NCI-H345 treated with DMSO at 0.1 percent for 48 hours (cell line): Measurements from ENCODE around the gene MAPKAP1.

Experiments used
- DNase-seq: peaks from one replicate; lab custom pipeline; 2025; ENCODE audit not compliant: unreplicated experiment; lab: John Stamatoyannopoulos, UW

The MAPKAP1 gene

GRCh38 chr9:125646217-125646616 is 60.8 kb downstream of the MAPKAP1 start:
- no peak for DNase-seq

DNA sequence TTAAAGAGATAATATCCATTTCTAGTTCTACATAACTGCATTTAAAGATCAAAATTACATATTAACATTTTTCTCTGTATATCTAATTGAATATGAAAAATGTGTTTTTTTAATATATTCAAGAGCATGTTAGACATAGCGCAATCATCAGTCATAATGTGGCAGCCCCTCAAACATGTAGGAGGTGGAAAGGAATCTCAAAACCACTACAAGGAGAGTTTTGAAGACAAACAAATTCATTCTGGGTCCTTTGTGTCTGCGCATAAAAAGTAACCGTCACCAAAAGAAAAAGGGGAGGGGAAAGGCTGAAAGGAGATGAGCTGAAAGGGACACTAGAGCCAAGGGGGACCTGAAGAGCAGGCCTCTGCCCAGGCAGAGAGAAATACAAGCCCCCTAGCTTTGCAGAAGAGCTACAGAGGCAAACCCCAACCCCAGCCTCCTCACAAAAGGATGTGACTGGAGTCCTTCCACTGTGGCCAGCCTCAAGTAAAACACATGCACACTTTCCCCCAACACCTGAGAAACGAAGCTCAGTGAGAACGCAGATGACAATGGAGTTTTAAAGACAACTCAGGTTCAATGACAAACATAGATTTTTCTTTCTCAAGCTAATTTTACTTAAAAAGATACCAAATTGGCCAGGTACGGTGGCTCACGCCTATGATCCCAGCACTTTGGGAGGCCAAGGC is 62.0 kb downstream of the MAPKAP1 start:
- no peak for DNase-seq

DNA sequence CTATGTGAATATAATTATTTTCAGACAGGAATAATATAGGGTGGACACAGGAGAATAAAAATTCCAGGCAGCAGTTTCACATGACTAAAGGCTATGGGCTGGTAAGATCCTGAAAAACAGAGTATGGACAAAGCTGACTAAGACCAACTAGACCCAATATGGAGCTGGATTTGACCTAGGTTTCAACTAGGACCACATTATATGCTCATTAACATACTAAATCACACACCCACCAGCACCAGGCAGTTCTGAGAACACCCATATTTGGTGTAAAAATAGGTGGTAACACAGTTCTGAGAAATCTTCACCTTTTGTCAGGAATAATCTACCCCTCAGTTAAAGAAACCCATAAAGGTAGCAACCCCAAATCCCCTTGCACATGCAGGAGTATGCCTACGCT is 64.7 kb downstream of the MAPKAP1 start:
- no peak for DNase-seq

DNA sequence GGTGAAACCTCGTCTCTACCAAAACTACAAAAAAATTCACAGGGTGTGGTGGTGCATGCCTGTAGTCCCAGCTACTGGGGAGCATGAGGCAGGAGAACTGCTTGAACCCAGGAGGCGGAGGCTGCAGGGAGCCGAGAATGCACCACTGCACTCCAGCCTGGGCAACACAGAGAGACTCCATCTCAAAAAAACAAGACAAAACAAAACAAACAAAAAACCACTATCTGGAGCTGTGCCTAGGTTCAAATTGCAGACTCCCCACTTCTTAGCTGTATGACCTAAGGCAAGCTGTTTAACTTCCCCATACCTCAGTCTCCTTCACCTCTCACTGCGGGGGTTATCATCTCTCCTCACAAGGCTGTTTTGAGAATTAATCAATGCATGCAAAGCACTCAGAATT is 68.0 kb downstream of the MAPKAP1 start:
- no peak for DNase-seq

- no peak for DNase-seq
Measured at GRCh38 chr9:125638239-125639045, 68.6 kb downstream of the MAPKAP1 start.

GRCh38 chr9:125637241-125637640 is 69.8 kb downstream of the MAPKAP1 start:
- no peak for DNase-seq

GRCh38 chr9:125635888-125636287 is 71.1 kb downstream of the MAPKAP1 start:
- DNase-seq, result no peak

DNA sequence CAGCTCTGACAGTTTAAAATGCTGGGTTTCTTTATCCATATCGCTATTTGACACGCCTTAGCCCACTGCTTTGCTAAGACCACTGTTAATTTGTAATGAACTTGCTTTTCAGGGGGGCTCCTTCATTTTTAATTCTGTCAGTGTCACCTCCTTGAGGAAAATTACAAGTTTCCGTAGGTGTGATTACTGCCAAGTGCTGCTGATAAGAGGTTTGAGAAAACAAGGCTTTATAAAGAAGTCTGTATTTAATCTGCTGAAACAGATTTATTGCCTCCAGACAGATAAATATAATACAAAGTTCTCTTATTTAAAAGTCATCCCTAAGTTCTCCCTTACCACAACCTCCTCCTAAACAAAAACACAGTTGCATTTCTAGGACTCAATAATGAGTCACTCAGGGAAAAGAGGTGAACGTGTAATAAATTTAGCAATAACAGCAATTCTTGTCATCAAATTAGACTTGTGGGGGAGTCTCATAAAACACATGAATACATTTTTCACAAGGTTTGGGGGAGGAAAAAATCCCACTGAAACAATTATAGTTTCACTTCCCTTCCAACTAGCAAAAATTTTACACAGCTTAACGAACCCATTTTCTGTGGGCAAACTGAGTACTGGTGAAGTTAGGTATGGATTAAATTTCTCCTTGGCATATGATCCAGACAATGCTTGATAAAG is 72.8 kb downstream of the MAPKAP1 start:
- DNase-seq, result no peak

- DNase-seq, result no peak
Measured at GRCh38 chr9:125633116-125633745, 73.8 kb downstream of the MAPKAP1 start.

- DNase-seq, result peak; percentile 72
Measured at GRCh38 chr9:125632321-125633115, 74.5 kb downstream of the MAPKAP1 start.

- DNase-seq, result no peak
Measured at GRCh38 chr9:125631391-125632085, 75.5 kb downstream of the MAPKAP1 start.

DNA sequence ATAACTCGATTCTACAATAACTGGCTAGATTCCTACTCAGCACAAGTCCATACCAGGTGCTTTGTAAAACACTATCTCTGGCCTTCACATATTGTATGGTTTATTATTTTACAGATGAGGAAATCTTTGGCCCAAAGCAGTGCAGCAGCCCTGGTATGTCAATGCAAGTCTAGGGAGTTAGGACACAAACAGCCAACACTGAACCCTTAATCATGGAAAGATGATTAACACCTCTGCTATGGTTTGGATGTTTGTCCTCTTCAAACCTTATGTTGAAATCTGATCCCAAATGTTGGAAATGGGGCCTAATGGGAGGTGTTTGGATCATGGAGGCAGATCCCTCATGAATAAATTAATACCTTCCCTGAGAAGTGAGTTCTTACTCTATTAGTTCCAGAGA is 76.6 kb downstream of the MAPKAP1 start:
- no peak for DNase-seq

DNA sequence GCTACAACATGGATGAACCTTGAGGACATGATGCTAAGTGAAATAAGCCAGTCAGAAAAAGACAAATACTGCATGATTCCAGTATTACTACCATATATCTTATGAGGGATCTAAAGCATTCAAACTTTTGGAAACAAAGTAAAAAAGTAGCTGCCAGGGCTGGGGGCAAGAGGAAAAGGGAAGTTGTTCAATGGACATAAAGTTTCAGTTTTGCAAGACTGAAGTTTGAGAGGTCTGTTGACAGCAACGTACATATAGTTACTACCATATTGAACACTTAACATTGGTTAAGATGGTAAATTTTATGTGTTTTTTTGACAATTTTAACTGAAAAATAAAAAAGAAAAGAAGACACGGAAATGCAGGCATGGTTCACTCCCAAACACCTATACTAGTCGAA is 77.6 kb downstream of the MAPKAP1 start:
- no peak for DNase-seq

DNA sequence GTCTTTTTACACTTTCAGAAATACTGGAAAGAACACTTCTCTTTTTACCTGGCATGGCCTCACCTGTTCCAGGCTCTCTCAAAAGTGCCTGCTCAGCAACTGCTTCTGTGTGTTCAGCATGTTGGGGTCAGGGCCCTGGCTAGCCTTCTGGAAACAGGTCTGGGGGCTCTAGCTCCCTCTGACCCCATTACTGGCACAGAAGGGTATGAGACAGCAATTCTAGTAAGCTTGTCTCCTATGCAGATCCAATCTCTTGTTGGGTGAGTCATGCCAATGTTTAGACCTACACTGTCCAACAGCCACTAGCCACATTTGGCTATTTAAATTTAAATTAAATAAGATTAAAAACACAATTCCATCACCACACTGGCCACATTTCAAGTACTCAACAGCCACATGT is 80.8 kb downstream of the MAPKAP1 start:
- DNase-seq, result no peak

- DNase-seq, result no peak
Measured at GRCh38 chr9:125621170-125621569, 85.8 kb downstream of the MAPKAP1 start.

DNA sequence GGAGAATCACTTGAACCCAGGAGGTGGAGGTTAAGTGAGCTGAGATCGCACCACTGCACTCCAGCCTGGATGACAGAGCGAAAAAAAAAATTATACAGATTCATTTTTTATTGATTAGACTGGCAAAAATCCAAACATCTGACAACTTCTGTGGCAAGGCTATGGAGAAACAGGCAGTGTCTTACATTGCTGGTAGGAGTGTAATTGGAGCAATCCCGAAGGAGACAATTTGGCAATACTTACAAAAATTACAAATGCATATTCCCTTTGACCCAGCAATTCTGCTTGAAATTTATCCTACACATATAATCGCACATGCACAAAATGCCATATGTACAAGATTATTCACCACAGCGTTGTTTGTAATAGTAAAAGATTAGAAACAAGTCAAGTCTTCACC is 86.8 kb downstream of the MAPKAP1 start:
- no peak for DNase-seq

GRCh38 chr9:125617087-125617486 is 89.9 kb downstream of the MAPKAP1 start:
- DNase-seq, result no peak

DNA sequence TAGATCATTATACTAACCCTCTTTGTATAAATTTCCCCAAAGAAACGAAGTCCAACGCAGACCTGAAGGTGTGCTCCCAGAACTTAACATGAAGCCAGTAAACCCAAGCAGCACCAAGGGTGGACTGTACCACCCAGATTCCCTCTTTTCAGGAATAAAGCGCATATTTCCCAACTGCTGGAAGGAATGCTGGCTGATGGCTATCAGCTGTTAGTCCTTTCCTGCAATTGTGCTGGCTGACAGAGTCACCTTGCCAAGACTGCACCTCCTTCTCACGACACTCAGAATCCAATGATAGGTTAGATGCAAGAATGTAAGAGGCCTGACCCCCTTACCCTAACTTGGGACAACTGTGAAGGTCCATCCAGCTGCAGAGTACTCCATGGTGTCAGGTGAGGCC is 93.9 kb downstream of the MAPKAP1 start:
- DNase-seq, result no peak

- no peak for DNase-seq
Measured at GRCh38 chr9:125612616-125613015, 94.4 kb downstream of the MAPKAP1 start.

DNA sequence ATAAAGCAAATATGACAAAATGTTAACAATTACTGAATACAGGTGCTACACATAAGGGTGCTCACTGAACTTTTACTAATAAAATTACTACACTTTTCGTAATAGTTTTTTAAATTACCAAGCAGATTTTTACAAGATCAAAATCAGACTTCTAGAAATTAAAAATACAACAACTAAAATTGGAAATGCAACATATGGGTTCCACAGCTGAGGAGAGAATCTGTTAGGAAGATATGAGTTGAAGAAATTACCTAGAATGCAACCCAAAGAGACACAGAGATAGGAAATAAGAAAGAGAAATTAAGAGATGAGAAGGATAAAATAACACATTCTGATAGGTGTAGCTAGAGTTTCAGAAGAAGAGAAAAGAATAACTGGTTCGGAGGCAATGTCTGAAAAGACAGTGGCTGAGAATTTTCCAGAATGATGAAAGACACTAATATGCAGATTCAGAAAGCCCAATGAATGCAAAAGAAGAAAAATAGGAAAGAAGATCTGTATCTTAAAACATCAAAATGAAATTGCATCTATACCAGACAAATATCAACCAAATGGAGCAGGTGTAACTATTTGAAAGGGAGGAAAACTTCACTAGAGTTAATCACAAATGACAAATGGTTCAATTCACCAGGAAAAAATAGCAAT is 95.8 kb downstream of the MAPKAP1 start:
- no peak for DNase-seq
